Sigmoid colon (tissue), 7 donors: ENCODE measurements around the gene MUC5B. TPM values are rescaled to one million over a fixed set of nuclear protein-coding genes. Genes with fewer than 3 reads are reported as not detected.

Experiments
- DNase-seq: peaks from one replicate; pipeline ENCODE4 v3.0.0-alpha.2; 2019
- H3K27ac ChIP-seq, 4 donors: fragments of 200-600 bp; sonication (generic); one replicate each; pipeline ENCODE4 v1.5.1; 2016 to 2019; ENCODE audit warnings: mild to moderate bottlenecking in 1 of 4
- H3K27me3 ChIP-seq, 3 donors: fragments of 200-600 bp; sonication (generic); one replicate each; pipeline ENCODE4 v1.5.1; 2019; ENCODE audit warnings: mild to moderate bottlenecking in 1 of 3
- H3K36me3 ChIP-seq, 4 donors: fragments of 200-600 bp; sonication (generic); one replicate each; pipeline ENCODE4 v1.5.1; 2016 to 2019
- H3K4me1 ChIP-seq, 4 donors: fragments of 200-600 bp; sonication (generic); one replicate each; pipeline ENCODE4 v1.5.1; 2017 to 2019
- H3K4me3 ChIP-seq, 4 donors: fragments of 200-600 bp; sonication (generic); one replicate each; pipeline ENCODE4 v1.5.1; 2017 to 2019; ENCODE audit warnings: mild to moderate bottlenecking in 2 of 4, moderate library complexity in 1 of 4
- H3K9me3 ChIP-seq, 4 donors: fragments of 200-600 bp in 3 of 4; sonication (generic) in 3 of 4; one replicate each; pipeline versions ENCODE4 v1.5.1 to v1.6.1; 2013 to 2019
- EP300 ChIP-seq, 4 donors: sonication (generic); formaldehyde crosslinking; IDR thresholded peaks; one replicate each; pipeline ENCODE4 v1.6.1; 2017; ENCODE audit warnings: antibody characterized with exemption in 4 of 4
- POLR2A ChIP-seq, 2 donors: fragments of 450-650 bp; IDR thresholded peaks; one replicate each; pipeline ENCODE4 v1.6.1; 2016; ENCODE audit warnings: antibody characterized with exemption in 2 of 2, mild to moderate bottlenecking in 2 of 2, moderate library complexity in 2 of 2
- POLR2AphosphoS5 ChIP-seq, 4 donors: sonication (generic); formaldehyde crosslinking; IDR thresholded peaks; one replicate each; pipeline ENCODE4 v1.6.1; 2017; ENCODE audit warnings: antibody characterized with exemption in 4 of 4
- WGBS, 2 donors: extraction: QIAGEN DNeasy Blood & Tissue Kit; methylation state at CpG; one replicate each; pipeline ENCODE4 v1.1.7; 2013; 5-methylcytosine and 5-hydroxymethylcytosine counted together
- intact Hi-C: fragments of 100-400 bp; cut with DNase I; formaldehyde crosslinking; loops from one replicate; pipeline ENCODE4 v1.15.1; 2023
- polyA plus RNA-seq, 3 donors: library from polyadenylated mRNA; stranded (reverse); fragments of 200-250 nt; gene quantifications; one replicate each; pipeline ENCODE4 v1.2.3, GENCODE V29; 2013
- total RNA-seq, 4 donors: library from RNA; depleted of rRNA; stranded (reverse); fragments of >200 nt; gene quantifications; one replicate each; pipeline ENCODE4 v1.1.0, GENCODE V29; 2016
- TF ChIP-seq, protein P1 (sequence below), 4 experiments: fragments of 450-650 bp in 3 of 4; fragments of 200-600 bp in 1 of 4; IDR thresholded peaks; one replicate each; pipeline ENCODE4 v1.5.1; 2016 to 2019; ENCODE audit warnings: antibody characterized with exemption in 4 of 4, mild to moderate bottlenecking in 3 of 4, moderate library complexity in 2 of 4
- donor health status: healthy with polysubstance abuse.
- donor health status: Bipolar disorder and iron deficiency.
- donor health status: healthy.

MUC5B gene
- total and polyA plus RNA-seq, 7 donors: 0.83 to 131 (median 2.8) TPM; not detected in 3

DNA sequence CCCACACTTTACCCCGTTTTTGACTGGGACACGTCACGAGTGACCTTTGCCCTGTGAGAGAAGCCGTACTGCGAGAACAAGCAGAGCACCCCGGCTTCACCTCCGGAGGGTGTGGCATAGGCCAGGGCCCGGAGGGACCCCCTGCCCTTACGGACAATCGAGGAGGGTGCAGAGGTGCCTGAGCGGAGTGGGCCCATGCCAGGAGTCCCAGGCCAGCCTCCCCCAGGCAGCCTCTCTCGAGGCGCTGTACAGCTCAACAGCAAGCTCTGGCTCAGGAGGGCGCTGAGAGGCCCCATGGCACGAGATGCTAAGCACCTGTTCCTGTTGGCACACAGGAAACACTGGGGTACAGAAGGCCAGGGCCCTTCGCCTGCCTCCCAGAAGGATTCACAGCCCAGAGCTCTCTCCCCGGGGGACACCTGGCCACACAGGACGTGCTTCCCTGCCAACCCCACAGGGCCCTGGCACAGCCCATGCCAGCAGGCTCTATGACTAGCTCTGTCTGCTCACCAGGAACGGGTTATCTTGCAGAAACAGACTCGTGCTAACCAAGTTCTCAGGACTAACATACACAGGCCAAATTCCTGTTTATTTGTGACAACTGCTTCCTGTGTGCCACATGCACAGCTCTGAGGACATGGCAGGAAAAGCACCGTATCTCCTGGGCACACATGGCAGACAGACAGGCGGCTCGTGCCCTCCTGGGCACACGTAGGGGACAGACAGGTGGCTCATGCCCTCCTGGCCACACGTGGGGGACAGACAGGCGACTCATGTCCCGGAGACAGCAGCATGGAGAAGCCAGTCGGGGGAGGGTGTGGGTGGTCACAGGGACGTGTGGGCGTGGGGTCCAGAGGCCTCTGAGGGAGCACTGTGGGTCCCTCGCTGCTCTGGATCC, 75.0 kb downstream of the MUC5B start:
- DNase-seq: no peak
- intact Hi-C loops: no loop called here
- no peaks in the 10 kb centered on the region for H3K9me3 ChIP-seq
- 43 to 69% methylated on average over 31 of the region's 31 CpGs for WGBS, 2 donors
- H3K4me1 ChIP-seq: peaks cover 0 to 42% (median 31%) of the 10 kb centered on the region in 4 donors
- H3K36me3 ChIP-seq: peaks cover 10 to 39% (median 20%) of the 10 kb centered on the region in 4 donors
- TF ChIP-seq EP300 (IDR thresholded peaks at IDR 0.05) (no peak), POLR2AphosphoS5 (IDR thresholded peaks at IDR 0.05) (no peak), POLR2A (IDR thresholded peaks at IDR 0.05) (no peak)
- TF ChIP-seq, protein P1, sequence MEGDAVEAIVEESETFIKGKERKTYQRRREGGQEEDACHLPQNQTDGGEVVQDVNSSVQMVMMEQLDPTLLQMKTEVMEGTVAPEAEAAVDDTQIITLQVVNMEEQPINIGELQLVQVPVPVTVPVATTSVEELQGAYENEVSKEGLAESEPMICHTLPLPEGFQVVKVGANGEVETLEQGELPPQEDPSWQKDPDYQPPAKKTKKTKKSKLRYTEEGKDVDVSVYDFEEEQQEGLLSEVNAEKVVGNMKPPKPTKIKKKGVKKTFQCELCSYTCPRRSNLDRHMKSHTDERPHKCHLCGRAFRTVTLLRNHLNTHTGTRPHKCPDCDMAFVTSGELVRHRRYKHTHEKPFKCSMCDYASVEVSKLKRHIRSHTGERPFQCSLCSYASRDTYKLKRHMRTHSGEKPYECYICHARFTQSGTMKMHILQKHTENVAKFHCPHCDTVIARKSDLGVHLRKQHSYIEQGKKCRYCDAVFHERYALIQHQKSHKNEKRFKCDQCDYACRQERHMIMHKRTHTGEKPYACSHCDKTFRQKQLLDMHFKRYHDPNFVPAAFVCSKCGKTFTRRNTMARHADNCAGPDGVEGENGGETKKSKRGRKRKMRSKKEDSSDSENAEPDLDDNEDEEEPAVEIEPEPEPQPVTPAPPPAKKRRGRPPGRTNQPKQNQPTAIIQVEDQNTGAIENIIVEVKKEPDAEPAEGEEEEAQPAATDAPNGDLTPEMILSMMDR (IDR thresholded peaks at IDR 0.05): no peak
- no peak overlapping the region for H3K4me3 ChIP-seq
- H3K27ac ChIP-seq: peak overlapping the region in 3 of 4 donors; percentile 59 to 78 (median 64)
- H3K27me3 ChIP-seq: no peaks in the 10 kb centered on the region

DNA sequence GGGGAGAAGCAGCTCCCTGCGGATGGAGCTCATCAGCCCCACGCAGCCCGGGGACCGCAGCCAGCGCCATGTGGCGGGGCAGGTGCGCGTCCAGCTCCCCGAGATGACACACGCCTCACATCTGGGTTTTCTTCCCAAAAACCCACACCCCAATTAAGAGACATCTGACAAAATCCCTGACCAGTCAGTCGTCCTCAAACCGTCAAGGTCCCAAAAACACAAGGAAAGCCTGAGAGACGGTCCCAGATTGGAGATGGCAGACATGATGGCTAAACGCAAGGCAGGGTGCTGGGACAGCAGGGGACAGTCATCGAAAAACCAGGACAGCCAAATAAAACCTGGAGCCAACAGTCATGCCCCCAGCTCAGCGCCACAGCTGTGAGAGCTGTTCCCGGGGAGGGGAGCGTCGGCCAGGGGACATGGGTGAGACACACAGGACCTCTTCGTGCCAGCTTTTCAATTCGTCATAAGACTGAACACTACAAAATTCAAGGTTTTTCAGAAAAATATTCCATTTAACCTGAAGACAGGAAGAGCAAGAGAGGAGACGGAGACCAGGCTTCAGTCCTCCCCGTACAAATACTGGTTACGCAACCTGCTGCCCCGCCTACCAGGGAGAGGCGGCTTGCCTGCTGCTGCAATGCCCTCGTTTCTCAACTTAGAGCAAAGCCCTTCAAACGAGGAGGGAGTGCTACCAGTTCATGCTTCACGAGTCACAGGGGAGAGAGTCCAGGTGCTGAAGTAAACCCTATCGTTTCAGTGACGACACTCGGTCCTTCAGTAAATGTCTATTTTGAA, 76.0 kb downstream of the MUC5B start:
- DNase-seq: peak; percentile 93
- Histone ChIP-seq H3K27ac (peak overlapping the region; percentile 59 to 78 (median 62)), H3K9me3 (no peaks in the 10 kb centered on the region), H3K4me3 (no peak overlapping the region), H3K36me3 (peaks cover under 1 to 33% (median 11%) of the 10 kb centered on the region in 4 donors), H3K4me1 (peaks cover 0 to 53% (median 41%) of the 10 kb centered on the region in 4 donors), H3K27me3 (no peaks in the 10 kb centered on the region)
- intact Hi-C loops: no loop called here
- WGBS, 2 donors: 49 to 74% methylated on average over 32 of the region's 32 CpGs
- TF ChIP-seq POLR2AphosphoS5 (IDR thresholded peaks at IDR 0.05) (peak in 3 of 4 donors; percentile 22 to 60 (median 41)), POLR2A (IDR thresholded peaks at IDR 0.05) (no peak), EP300 (IDR thresholded peaks at IDR 0.05) (no peak)

DNA sequence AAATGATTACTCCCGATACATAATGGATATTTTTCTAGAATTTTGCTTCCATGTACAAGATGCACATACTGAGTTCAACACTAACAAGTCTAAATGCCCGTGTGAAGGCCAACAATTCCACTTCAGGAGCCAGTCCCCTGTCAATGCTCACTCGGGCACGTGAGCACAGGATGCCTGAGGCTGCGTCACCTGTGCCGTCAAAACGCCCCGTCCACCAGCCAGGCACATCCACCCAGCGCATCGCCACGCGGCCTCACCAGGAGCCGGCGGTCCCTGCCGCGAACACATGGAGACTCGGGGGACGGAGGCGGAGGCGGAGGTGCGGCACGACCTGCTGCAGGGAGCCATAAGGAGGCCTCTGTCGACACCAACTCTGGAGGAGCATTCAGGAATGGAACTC, 76.8 kb downstream of the MUC5B start:
- WGBS, 2 donors: 87 to 90% methylated on average over 23 of the region's 23 CpGs
- Histone ChIP-seq H3K36me3 (peaks cover 0 to 29% (median 10%) of the 10 kb centered on the region in 4 donors), H3K9me3 (no peaks in the 10 kb centered on the region), H3K4me1 (peaks cover 0 to 60% (median 49%) of the 10 kb centered on the region in 4 donors), H3K27me3 (no peaks in the 10 kb centered on the region), H3K4me3 (no peak overlapping the region), H3K27ac (peak overlapping the region; percentile 59 to 78 (median 62))
- intact Hi-C loops: loop anchor here (5.0 to 10.0 kb wide), 3 partner anchors 38 to 205 kb away; no protein-coding TSS in a partner anchor
- DNase-seq: peak; percentile 67
- TF ChIP-seq, protein P1 (IDR thresholded peaks at IDR 0.05): no peak
- TF ChIP-seq EP300 (IDR thresholded peaks at IDR 0.05) (no peak), POLR2A (IDR thresholded peaks at IDR 0.05) (no peak), POLR2AphosphoS5 (IDR thresholded peaks at IDR 0.05) (no peak)

GRCh38 chr11:1300121-1300520, 77.3 kb downstream of the MUC5B start:
- Histone ChIP-seq H3K27me3 (no peaks in the 10 kb centered on the region), H3K4me3 (no peak overlapping the region), H3K27ac (peak overlapping the region in 3 of 4 donors; percentile 59 to 78 (median 64)), H3K4me1 (peaks cover 0 to 65% (median 54%) of the 10 kb centered on the region in 4 donors), H3K36me3 (peaks cover 0 to 28% (median 10%) of the 10 kb centered on the region in 4 donors), H3K9me3 (no peaks in the 10 kb centered on the region)
- TF ChIP-seq, protein P1 (IDR thresholded peaks at IDR 0.05): no peak
- no peak for TF ChIP-seq EP300 (IDR thresholded peaks at IDR 0.05)
- no peak for TF ChIP-seq POLR2A (IDR thresholded peaks at IDR 0.05)
- TF ChIP-seq POLR2AphosphoS5 (IDR thresholded peaks at IDR 0.05): no peak
- intact Hi-C loops: loop anchor here (5.0 to 10.0 kb wide), 3 partner anchors 37 to 205 kb away; no protein-coding TSS in a partner anchor
- no peak for DNase-seq
- 80 to 85% methylated on average over 7 of the region's 7 CpGs for WGBS, 2 donors
